ENCODE results near the gene ZSWIM5.

Gene ZSWIM5

DNA sequence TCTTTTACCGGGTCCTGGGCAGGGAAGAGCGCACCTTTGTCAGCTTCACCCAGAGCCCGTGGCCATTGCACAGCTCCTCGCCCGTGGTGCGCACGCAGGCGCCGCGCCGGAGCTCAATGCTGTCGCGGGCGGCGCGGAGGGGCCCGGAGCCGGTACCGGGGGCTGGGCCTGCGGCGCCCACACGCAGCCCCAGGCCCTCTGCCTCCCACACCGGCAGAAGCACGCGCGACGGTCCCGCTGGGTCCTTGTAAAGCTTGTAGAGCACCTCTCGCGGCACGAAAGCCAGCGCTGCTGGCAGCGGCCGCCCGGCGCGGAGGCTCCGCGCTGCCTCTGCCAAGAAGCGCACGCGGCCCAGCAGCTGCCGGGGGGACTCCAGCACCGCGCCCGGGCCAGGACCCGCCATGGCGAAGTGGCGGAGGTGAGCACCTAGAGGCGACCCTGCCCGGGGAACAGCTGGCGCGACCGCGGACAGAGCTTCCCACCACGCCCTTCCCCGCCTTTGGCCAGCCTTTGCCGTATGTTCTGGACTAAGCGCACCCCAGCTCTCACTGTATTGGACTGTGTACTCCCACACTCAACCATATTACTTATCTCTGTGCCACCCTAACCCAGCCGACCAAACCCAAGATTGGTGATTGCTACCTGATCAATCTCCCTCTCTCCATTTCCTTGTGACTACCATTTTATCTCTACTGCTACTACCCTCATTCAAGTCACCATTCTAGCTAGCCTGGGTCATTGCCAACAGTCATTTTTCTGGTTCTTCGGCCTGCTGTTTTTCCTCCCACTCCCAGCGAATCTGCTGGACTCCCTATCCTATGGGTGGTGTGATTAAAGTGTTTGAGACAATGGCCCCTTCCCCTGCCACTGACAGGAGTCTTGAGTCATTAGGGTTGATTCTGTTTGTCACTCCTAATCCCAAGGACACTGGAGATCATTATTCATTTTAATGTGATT is 195.3 kb downstream of the ZSWIM5 start, which contains the start of gene HECTD3:
TSS of gene HECTD3 (minus strand) at position 470 of the 957 bp plus-strand sequence. CDS start at position 403, 67 bp downstream.
- H3K4me3 ChIP-seq (ENCODE audit: low read length): peak within 1 kb of the TSS; percentile 71
- TF ChIP-seq, protein P1, sequence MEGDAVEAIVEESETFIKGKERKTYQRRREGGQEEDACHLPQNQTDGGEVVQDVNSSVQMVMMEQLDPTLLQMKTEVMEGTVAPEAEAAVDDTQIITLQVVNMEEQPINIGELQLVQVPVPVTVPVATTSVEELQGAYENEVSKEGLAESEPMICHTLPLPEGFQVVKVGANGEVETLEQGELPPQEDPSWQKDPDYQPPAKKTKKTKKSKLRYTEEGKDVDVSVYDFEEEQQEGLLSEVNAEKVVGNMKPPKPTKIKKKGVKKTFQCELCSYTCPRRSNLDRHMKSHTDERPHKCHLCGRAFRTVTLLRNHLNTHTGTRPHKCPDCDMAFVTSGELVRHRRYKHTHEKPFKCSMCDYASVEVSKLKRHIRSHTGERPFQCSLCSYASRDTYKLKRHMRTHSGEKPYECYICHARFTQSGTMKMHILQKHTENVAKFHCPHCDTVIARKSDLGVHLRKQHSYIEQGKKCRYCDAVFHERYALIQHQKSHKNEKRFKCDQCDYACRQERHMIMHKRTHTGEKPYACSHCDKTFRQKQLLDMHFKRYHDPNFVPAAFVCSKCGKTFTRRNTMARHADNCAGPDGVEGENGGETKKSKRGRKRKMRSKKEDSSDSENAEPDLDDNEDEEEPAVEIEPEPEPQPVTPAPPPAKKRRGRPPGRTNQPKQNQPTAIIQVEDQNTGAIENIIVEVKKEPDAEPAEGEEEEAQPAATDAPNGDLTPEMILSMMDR (conservative IDR thresholded peaks at IDR 0.05; ENCODE audit: low read depth, low read length): no peak
- DNase-seq (ENCODE audit: low read depth): no peak

DNA sequence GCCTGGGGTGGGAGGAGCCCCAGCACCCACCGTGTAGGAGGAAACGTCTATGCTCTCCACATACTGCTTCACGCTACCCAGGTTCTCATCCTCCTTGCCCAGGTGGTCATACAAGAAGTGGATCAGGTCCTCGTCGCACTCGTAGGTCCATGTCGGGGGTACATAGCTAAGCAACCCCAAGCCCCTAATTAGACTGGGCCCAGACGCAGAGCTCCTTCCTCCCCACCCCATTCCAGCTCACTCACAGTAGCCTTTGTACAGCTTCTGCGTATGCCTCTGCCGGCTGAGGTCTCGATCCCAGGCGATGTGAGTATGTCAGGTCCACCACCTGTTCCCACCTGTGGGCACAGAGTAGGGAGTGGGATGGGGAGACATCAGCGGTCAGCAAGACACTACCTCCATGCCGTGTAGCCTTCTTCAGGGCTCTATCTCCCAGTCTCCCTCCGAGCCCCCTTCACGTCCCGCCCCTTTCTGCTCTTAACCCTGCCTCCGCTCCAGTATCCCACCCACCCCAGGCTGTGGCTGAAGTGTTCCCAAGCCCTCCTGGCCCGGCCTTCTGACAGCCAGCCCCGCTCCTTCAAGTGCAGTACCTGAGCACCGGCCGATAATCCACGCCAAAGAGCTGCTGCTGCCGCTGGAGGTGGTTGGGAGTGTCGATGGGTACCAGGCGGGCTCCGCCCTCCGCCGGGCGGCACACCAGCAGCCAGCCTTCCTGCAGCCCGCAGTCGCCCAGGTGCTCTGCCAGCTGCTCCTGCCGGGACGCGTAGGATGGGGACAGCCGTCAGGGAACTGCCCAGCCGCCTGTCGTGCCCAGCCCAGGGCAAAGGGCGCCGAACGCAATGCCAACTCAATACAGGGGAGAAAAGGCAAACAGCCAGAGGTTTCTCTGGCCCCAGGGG is 196.2 kb downstream of the ZSWIM5 start:
- H3K4me3 ChIP-seq (ENCODE audit: low read length): peak overlapping the region; percentile 71
- TF ChIP-seq, protein P1 (conservative IDR thresholded peaks at IDR 0.05; ENCODE audit: low read depth, low read length): peak; percentile 7
- DNase-seq (ENCODE audit: low read depth): no peak

- no peak overlapping the region for H3K4me3 ChIP-seq (ENCODE audit: low read length)
- no peak for DNase-seq (ENCODE audit: low read depth)
- TF ChIP-seq, protein P1 (conservative IDR thresholded peaks at IDR 0.05; ENCODE audit: low read depth, low read length): no peak
Observed at GRCh38 chr1:45009296-45009865, 197.0 kb downstream of the ZSWIM5 start.

DNA sequence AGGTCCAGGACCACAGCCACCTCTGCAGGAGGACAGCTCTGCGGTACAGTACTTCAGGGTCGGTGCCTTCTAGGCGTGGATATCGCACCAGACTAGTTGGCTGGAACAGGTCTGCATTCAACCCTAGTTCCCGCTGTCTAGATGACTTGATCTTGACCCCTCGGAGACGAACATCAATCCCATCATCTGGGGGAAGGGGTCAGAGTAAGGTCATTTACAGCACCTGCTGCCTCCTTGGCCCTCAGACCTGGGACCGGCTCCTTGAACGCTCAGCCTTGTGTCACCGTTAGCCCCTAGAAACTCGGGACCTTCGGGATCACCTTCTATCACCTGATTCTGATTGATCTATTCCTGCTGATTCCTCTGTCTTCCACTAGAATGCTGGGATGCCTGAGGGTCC is 197.9 kb downstream of the ZSWIM5 start:
- TF ChIP-seq, protein P1 (conservative IDR thresholded peaks at IDR 0.05; ENCODE audit: low read depth, low read length): no peak
- DNase-seq (ENCODE audit: low read depth): no peak
- H3K4me3 ChIP-seq (ENCODE audit: low read length): no peak overlapping the region

- TF ChIP-seq, protein P1 (conservative IDR thresholded peaks at IDR 0.05; ENCODE audit: low read depth, low read length): no peak
- no peak for DNase-seq (ENCODE audit: low read depth)
- H3K4me3 ChIP-seq (ENCODE audit: low read length): no peak overlapping the region
Observed at GRCh38 chr1:45008076-45008475, 198.3 kb downstream of the ZSWIM5 start.

GRCh38 chr1:45007311-45007710 is 199.1 kb downstream of the ZSWIM5 start:
- TF ChIP-seq, protein P1 (conservative IDR thresholded peaks at IDR 0.05; ENCODE audit: low read depth, low read length): no peak

More at GRCh38 chr1:45007311-45007710, 199.1 kb downstream of the ZSWIM5 start:
- no peak for DNase-seq (ENCODE audit: low read depth)
- no peak overlapping the region for H3K4me3 ChIP-seq (ENCODE audit: low read length)
